Limb (tissue), 2 donors: ENCODE results near the gene SSU72.

Source experiments
- DNase-seq, 2 donors: peaks; one replicate each; pipeline ENCODE4 v3.0.0-alpha.2; 2016; ENCODE audit errors: extremely low spot score in 2 of 2

Gene SSU72

DNA sequence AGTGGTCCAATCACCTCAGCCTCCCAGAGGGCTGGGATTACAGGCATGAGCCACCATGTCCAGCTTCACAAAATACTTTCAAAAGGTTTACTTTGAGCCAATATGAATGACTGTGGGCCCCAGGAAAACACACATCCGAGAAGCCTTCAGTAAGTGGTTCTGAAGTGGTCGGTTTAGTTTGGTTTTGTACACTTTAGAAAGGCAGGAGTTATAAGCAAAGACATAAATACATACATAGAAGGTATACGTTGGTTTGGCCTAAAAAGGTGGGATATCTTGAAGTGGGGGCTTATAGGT is 37.4 kb upstream of the SSU72 start:
- no peak for DNase-seq

DNA sequence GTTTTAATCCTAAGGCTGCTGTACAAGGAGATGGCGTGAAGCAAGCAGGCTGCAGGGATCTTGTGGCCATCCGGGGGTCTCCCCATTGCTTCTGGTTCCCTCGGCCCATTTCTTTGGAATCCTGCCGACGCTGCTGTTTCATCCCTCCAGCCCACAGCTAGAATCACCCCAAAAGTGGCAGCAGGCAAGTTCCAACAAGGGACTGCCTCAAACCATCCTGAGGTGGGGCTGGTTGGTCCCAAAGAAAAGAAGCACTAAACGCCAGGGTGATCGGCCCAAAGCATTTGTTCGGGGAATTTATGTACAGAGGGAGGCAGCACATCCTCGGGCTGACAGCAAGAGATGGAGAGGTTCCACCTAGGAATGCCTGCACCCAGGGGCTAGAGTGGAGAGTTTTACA is 36.1 kb upstream of the SSU72 start:
- DNase-seq: no peak

- no peak for DNase-seq
Measured at GRCh38 chr1:1609822-1610485, 35.3 kb upstream of the SSU72 start.

DNA sequence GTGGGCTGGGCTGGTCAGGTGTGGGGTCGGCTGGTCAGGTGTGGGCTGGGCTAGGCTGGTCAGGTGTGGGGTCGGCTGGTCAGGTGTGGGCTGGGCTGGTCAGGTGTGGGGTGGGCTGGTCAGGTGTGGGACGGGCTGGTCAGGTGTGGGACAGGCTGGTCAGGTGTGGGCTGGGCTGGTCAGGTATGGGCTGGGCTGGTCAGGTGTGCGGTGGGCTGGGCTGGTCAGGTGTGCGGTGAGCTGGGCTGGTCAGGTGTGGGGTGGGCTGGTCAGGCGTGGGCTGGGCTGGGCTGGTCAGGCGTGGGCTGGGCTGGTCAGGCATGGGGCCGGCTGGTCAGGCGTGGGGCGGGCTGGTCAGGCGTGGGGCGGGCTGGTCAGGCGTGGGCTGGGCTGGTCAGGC is 31.6 kb upstream of the SSU72 start:
- DNase-seq: no peak

GRCh38 chr1:1605724-1606123 is 31.1 kb upstream of the SSU72 start:
- DNase-seq: no peak

DNA sequence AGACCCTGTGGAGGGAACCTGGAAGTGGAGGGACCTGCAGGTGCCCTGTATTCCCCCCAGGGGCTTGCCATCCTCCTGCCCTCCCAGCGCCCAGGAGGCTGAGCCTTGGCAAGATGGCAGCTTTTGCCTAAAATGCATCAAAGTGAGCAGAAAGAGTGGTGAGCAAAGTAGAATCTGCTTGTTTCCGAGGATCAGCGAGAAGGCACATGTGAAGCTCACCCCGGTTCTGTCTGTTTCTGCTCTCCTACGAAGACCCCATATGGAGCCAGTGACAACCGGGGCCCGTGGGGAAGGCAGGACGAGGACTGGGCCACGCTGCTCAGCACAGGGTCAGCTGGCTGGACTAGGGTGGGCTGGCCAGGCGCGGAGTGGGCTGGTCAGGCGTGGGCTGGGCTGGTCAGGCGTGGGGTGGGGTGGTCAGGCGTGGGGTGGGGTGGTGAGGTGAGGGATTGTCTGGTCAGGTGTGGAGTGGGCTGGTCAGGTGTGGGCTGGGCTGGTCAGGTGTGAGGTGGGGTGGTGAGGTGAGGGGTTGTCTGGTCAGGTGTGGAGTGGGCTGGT is 30.4 kb upstream of the SSU72 start:
- DNase-seq: no peak

DNA sequence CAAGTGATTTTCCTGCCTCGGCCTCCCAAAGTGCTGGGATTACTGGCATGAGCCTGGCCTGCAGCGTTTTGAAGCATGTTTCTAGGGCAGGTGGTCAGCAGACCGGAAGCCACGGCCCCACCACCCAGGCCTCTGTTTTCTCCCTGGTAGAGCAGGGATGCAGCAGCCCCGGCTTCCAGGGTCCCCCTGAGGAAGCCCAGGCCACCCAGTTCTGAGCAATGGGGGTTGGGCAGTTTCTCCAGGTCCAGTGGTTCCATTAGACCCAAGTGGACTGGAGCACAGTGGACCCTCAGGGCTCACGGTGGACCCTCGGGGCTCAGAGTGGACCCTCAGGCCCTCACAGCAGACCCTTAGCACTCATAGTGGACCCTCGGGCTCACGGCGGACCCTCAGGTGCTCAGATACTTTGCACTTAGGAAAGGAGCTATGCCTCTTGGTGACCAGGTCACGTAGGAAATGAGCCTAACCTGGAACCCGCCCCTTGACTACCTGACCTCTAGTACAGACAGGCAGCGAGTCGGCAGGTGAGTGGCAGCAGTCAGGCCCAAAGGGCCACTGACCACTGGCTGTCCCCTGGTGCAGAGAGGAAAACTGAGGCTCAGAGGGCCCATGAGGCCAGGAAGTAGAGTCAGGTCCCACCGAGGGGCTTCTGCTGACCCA is 29.8 kb upstream of the SSU72 start:
- DNase-seq: no peak

- no peak for DNase-seq
Measured at GRCh38 chr1:1603671-1604373, 29.2 kb upstream of the SSU72 start.

GRCh38 chr1:1602968-1603506 is 28.4 kb upstream of the SSU72 start:
- no peak for DNase-seq

DNA sequence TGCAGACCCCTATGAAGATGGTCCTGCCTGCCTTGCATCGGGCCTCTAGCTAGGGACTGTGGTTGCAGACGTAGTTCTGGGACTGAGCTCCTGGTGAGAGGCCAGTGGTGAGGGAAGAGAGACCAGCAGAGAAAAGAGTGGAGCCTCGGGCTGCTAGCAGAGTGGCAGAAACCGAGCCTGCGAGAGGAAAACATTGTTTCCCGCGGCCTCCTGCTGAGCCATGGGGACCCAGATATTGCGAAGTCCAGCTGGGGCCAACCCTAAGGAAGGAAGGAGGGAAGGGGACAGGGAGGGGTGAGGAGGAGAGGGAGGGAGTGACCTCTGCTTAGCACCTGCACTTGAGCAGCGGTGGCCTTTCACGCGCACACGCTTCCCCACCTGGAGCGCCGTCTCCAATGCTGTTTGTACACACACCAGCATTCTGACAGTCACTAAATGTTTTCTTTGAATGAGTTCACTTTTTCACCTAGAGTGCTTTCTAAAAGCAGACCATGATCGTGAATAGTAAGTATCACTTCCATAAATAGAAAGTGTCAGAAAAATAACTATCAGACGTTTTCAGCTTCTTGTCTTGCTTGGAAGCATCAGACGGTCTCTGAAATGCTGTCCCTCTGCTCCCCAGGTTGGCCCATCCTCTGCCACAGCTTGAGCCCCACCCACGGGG is 27.8 kb upstream of the SSU72 start:
- DNase-seq: no peak

DNA sequence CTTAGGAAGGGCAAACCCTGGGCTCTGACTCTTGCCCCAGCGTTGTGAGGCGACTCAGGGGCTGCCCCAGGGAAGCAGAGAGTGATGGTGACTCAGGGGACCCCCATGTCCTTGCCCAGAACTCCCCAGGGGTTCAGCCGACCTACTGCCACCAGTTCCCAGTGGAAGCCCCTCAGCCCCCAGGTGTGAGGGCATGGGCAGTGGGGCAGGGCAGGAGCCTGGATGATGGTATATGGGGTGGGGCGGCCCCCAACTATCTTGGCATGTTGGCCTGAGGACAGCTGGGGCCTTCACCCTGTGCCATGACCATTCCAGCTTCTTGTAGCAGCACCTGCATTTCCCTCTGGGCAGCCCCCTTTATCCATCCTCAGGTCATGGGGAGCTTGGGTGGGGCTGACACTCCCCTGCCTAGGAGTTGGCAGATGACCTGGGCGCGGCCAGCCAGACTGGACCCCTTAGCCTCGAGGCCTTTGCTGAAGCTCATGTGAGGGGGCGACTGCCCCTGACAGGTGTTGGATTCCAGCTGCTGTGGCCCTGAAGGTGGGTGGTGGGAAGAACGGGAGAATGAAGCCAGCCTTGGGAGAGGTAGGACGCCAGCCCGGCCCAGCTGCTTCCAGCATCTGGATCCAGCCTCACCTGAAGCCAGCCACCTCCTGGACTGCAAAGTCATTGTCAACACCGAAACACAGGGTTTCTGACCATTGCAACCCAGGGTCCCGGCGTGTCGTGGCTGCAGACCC is 27.1 kb upstream of the SSU72 start:
- DNase-seq: no peak

DNA sequence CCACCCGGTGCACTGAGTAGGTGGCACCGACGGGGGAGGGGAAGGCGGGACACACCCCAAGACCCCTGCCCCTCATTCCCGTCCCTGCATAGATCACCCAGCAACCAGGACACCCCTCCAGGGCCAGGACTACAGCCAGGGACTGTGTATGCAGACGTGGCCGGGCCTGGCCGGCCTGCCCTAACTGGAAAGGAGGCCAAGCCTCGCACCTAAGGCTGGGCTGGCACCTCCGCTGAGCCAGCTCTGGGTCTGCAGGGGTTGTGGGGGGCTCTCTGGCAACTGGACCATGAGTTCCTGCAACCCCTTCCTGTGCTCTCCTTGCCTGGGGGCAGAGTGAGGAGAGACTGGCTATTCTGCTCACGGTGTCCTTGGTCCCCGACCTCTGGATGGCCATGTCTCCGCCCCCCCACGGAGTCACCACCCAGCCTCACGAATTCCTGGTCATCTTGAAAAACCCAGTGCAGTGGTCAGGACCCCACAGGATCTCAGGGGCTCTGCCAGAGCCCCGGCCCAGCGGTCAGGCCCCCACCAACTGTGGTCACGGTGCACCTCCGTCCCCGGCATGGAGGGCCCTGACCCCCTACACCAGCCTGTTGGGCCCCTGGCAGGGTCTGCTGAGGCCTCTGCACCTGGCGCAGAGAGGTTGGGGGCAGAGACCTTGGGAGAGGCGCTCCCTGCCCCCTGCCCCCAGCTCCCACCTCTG is 26.3 kb upstream of the SSU72 start:
- DNase-seq: no peak

DNA sequence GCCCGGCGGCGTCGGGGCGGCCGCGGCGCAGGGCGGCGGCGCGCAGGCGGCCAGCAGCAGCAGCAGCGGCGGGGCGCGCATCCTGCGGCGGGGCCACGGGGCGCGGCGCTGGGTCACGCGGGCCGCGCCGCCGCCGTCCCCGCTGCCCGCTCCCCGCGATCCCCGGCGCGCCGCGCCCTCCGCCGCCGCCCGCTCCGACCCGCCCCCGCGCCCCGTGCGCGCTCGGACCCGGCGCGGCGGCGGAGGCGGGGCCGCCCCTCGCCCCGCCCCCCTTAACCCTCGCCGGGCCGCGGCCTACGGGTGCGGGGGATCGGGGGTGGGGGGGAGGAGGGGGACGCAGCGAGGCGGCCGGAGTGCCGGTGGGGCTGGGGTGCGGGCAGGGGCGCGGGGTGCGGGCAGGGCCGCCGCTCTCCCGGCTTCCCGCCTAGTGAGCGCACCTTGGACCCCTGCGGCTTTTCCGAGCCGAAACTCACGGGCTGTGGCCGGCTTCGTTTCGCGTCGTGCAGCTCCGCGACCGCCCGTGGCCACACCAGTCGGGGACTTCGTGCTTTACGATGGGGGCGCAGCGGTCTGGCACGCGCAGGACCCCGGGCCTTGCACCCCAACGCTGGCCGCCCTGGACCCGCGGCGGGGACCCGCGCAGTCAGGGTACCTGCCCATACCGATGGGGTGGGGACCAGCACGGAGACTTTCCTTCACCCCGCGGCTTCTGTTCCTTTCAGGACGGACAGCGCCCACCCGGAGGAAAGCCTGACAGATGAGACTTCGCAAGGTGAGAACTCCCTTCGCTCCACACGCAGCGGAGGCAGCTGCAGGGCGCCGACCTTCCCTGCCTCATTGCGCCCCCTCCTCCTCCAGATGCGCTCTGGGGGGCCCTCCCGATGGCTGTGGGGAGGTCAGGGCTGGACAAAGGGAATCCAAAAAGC is 25.5 kb upstream of the SSU72 start, which contains the start of gene FNDC10:
TSS of gene FNDC10 (minus strand) at position 201 of the 926 bp plus-strand sequence. CDS start at position 81, 120 bp downstream.
- no peak for DNase-seq

GRCh38 chr1:1599030-1599934 is 24.6 kb upstream of the SSU72 start:
- DNase-seq: no peak

DNA sequence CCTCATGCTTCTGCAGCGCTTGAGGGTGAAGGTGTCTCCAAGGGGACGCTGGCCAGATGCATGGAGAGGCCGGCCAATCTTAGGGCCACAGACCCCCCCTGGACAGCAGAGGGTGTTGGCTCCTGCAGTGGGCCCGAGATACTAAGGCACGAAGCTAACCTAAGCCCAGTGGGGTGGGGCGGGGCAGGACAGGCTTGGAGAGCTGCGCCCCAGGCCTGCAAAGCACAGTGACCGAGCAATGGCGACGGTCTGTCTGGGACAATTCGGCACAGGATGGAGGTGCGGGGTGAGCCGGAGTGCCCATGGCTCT is 24.0 kb upstream of the SSU72 start:
- DNase-seq: no peak

- no peak for DNase-seq
Measured at GRCh38 chr1:1598051-1598719, 23.5 kb upstream of the SSU72 start.

GRCh38 chr1:1597275-1597930 is 22.7 kb upstream of the SSU72 start:
- DNase-seq: no peak
